ENCODE results near the gene DLL3.

GRCh38 chr19:39546599-39546998 lies 47.9 kb downstream of the DLL3 start:
- no peak for TF ChIP-seq ZFP3 (CRISPR knock-in tag; IDR thresholded peaks at IDR 0.05)
- no peak for TF ChIP-seq ZNF8 (CRISPR knock-in tag; IDR thresholded peaks at IDR 0.05)
- TF ChIP-seq, protein P1, sequence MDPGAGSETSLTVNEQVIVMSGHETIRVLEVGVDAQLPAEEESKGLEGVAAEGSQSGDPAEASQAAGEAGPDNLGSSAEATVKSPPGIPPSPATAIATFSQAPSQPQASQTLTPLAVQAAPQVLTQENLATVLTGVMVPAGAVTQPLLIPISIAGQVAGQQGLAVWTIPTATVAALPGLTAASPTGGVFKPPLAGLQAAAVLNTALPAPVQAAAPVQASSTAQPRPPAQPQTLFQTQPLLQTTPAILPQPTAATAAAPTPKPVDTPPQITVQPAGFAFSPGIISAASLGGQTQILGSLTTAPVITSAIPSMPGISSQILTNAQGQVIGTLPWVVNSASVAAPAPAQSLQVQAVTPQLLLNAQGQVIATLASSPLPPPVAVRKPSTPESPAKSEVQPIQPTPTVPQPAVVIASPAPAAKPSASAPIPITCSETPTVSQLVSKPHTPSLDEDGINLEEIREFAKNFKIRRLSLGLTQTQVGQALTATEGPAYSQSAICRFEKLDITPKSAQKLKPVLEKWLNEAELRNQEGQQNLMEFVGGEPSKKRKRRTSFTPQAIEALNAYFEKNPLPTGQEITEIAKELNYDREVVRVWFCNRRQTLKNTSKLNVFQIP (CRISPR knock-in tag; IDR thresholded peaks at IDR 0.05; ENCODE audit: borderline replicate concordance, low read depth), result no peak
- TF ChIP-seq TOX (CRISPR knock-in tag; IDR thresholded peaks at IDR 0.05; ENCODE audit: borderline replicate concordance), result no peak
- no peak for TF ChIP-seq ARNTL (CRISPR knock-in tag; IDR thresholded peaks at IDR 0.05; ENCODE audit: borderline replicate concordance, low read depth)
- TF ChIP-seq SNAI2 (CRISPR knock-in tag; IDR thresholded peaks at IDR 0.05), result no peak
